Naive B cell (primary cell): Measurements from ENCODE around the gene CLCN1. TPM values are rescaled to one million over a fixed set of nuclear protein-coding genes. Genes with fewer than 3 reads are reported as not detected.

Experiments used
- ATAC-seq, 2 donors: fragments of 150-1000 bp; cut with Tn5 transposase; 2 replicates each; pipeline ENCODE4 v1.10.0; 2021; ENCODE audit warnings: low read depth in 2 of 2, mild to moderate bottlenecking in 2 of 2, moderate library complexity in 2 of 2
- DNase-seq: peaks from one replicate; pipeline ENCODE4 v3.0.0; 2022
- H3K27ac Mint-ChIP-seq, 6 donors: one replicate each; pipeline ENCODE4 v1.8.0; 2020 to 2022; ENCODE audit warnings: mild to moderate bottlenecking in 6 of 6, mixed read lengths in 6 of 6, moderate library complexity in 5 of 6, inconsistent platforms in 2 of 6
- H3K27me3 Mint-ChIP-seq, 3 donors: one replicate each; pipeline ENCODE4 v1.8.0; 2021 to 2022; ENCODE audit warnings: mixed read lengths in 3 of 3, mild to moderate bottlenecking in 1 of 3
- H3K36me3 Mint-ChIP-seq, 2 donors: one replicate each; pipeline ENCODE4 v1.8.0; 2020 to 2022; ENCODE audit warnings: mixed read lengths in 2 of 2, inconsistent platforms in 1 of 2, mild to moderate bottlenecking in 1 of 2
- H3K4me1 Mint-ChIP-seq, 3 donors: one replicate each; pipeline ENCODE4 v1.8.0; 2020 to 2022; ENCODE audit warnings: mixed read lengths in 3 of 3, inconsistent platforms in 1 of 3, mild to moderate bottlenecking in 1 of 3, moderate library complexity in 1 of 3
- H3K4me3 Mint-ChIP-seq, 8 donors: one replicate each; pipeline ENCODE4 v1.8.0; 2020 to 2022; ENCODE audit warnings: mild to moderate bottlenecking in 8 of 8, mixed read lengths in 8 of 8, moderate library complexity in 8 of 8, inconsistent platforms in 2 of 8
- H3K9me3 Mint-ChIP-seq, 7 donors: one replicate each; pipeline ENCODE4 v1.8.0; 2020 to 2022; ENCODE audit warnings: mixed read lengths in 7 of 7, mild to moderate bottlenecking in 5 of 7, inconsistent platforms in 2 of 7, moderate library complexity in 1 of 7
- polyA plus RNA-seq, 6 donors: library from polyadenylated mRNA; unstranded; fragments of 300-500 nt; fragmentation: Illumina TruSeq; gene quantifications; one replicate each; pipeline ENCODE4 v1.2.3, GENCODE V29; 2021; ENCODE audit warnings: low read depth in 6 of 6

Gene CLCN1
- polyA plus RNA-seq, result not detected

DNA sequence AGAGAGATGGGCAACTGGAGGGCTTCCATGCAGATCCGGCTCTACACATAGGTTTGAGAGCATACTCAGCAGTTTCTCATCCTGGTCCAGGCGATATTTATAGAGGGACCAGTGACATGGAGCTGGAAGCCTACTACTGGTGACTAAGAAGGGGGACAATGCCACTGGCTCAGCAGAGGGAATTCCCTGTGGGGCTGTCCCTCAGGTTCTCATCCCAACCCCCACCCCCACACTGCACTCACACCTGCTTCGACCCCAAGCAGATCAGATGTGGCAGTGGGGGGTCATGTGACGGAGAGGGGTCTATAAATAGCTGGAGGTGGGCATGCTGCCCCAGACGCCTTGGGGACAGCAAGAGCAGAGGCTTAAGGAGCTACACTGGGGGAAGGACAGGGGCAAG is at the start of gene CLCN1:
CLCN1 (plus strand) TSS at position 336 of the 400 bp plus-strand sequence. CDS start 102 bp downstream, outside the sequence.
- Mint-ChIP-seq H3K9me3 (no peaks in the 10 kb centered on the region), H3K36me3 (no peaks in the 10 kb centered on the region), H3K27me3 (peaks cover 0 to 6% (median 0%) of the 10 kb centered on the region in 3 donors), H3K4me3 (no peak within 1 kb of the TSS), H3K27ac (peak within 1 kb of the TSS in 1 of 6 donors; percentile 63), H3K4me1 (peaks cover 3 to 4% (median 3%) of the 10 kb centered on the region in 3 donors)
- ATAC-seq (no peak), DNase-seq (no peak)

DNA sequence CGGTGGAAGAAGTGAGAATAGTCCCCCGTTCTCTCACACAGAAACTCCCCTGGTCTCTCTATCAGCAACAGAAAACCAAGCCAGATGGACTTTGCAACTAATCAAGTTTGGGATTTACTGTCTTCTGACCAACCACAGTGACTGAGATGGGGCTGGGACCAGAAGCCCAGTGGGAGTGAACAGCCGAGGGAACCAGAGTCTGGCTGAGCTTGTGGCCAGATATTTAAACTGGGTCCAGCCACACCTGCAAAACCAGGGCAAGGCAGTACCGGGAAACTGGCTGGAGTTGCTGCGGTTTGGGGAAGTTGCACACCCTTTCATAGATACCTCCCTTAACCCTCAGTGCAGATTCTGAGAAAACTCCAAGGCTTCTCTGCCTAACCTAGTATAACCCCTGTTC is 46.7 kb upstream of the CLCN1 start:
- Mint-ChIP-seq H3K4me1 (peaks cover 16 to 30% (median 29%) of the 10 kb centered on the region in 3 donors), H3K27me3 (no peaks in the 10 kb centered on the region), H3K9me3 (no peaks in the 10 kb centered on the region), H3K27ac (peak overlapping the region in 4 of 6 donors; percentile 57 to 87 (median 64)), H3K36me3 (peaks cover 0 to 7% of the 10 kb centered on the region in 2 donors), H3K4me3 (no peak overlapping the region)
- ATAC-seq (no peak), DNase-seq (no peak)

DNA sequence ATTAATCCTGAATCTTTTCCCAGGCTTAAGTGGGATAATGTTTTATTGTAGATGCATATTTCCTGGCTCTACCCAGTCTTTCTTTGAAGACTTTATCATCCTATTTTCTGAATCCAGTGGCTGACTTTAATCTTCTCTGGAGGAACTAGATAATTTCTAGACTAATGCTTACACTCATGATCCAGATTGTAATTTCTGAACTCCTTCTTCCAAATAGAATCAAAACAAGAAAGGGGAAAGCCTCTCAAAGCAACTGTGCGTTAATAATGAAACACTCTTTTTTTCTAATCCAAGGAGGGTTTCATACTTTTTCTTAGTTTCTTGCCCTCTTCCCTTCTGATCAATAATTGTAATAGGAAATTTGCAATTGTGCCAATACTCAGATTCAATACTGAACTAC is 44.7 kb upstream of the CLCN1 start:
- H3K27me3 Mint-ChIP-seq, result no peaks in the 10 kb centered on the region
- no peaks in the 10 kb centered on the region for H3K9me3 Mint-ChIP-seq
- peak overlapping the region in 1 of 6 donors; percentile 62 for H3K27ac Mint-ChIP-seq
- ATAC-seq (no peak), DNase-seq (no peak)
- H3K4me1 Mint-ChIP-seq, result peaks cover 4 to 16% (median 15%) of the 10 kb centered on the region in 3 donors
- peaks cover 0 to 7% of the 10 kb centered on the region in 2 donors for H3K36me3 Mint-ChIP-seq
- H3K4me3 Mint-ChIP-seq, result no peak overlapping the region

DNA sequence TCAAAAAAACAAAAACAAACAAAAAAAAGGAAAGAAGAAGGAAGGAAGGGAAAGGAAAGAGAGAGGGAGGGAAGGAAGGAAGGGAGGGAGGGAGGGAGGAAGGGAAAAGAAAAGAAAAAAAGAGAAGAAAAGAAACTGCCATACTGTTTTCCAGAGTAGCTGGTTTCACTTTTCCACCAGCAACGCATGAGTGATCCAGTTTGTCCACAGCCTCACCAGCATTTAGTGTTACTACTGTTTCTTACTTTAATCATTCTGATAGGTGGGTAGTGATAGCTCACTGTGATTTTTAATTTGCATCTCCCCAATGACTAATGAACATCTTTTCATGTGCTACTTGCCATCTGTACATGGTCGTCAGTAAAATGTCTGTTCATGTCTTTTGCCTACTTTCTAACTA is 43.0 kb upstream of the CLCN1 start:
- Mint-ChIP-seq H3K36me3 (peaks cover 0 to 7% of the 10 kb centered on the region in 2 donors), H3K9me3 (no peaks in the 10 kb centered on the region), H3K27ac (peak overlapping the region in 2 of 6 donors; percentile 16 to 38), H3K27me3 (no peaks in the 10 kb centered on the region), H3K4me3 (no peak overlapping the region), H3K4me1 (peaks cover 4 to 15% (median 13%) of the 10 kb centered on the region in 3 donors)
- DNase-seq, result no peak
- no peak for ATAC-seq

DNA sequence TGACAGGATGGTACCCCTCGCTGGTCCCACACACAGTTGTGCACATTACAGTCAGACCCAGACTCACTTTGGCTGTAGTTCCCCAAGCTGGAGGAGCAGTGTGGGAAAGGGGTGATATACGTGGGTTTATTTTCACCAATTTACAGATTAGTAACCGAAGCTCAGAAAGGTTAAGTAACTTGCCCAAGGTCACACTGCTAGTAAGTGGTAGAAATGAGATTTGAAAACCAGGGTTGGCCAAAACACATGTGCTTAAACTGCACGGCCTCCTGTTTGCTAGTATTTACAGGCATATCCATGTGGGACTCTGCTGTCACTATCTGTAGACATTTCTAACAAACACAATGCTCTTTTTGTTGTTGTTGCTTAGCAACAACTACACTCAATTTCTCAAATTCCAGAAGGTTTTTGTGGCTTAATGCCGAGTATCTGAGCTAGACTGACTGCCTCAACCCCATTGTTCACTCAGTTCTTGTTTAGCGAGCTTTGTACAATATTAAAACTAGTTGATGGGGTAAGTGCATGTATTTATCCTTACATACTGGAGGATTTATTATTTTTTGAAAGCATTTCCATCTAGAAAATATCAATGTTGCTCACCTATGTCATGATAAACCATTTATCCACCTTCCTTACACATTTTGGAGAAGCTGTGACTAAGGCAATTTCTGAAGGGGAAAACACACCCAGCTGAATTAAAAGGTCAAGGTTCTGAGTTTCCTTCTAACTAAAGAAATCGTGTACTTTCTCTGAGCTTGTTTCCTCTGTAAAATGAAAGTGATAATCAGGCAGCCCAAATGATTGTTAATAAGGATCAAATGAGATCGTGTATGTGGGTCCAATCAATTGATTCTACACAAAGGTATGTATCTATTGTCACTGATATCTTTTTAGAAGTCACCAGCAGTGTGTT is 36.5 kb upstream of the CLCN1 start:
- Mint-ChIP-seq H3K9me3 (no peaks in the 10 kb centered on the region), H3K27me3 (no peaks in the 10 kb centered on the region), H3K4me3 (peak overlapping the region in 5 of 8 donors; percentile 5 to 35 (median 14)), H3K4me1 (peaks cover 22 to 33% (median 25%) of the 10 kb centered on the region in 3 donors), H3K36me3 (no peaks in the 10 kb centered on the region), H3K27ac (peak overlapping the region in 2 of 6 donors; percentile 71)
- DNase-seq (no peak), ATAC-seq (peak in 1 of 2 donors; percentile 27)

DNA sequence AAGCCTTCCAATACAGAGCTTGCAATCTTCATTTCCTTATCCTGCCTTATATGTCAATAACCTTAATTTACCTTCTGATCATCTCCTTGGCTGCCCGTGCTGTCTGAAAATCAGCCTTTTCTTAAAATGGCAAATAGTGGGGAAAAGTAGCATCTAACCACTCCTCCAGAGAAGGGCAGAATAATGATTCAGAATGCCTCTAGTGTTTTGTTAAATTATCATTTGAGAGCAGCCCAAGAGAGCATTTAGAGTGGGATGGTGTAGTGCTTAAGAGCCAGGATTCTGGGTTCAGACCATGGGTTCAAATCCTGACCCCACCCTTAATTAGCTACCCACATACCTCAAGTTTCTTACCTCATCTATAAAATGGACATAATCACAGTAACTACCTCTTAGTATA is 35.8 kb upstream of the CLCN1 start:
- Mint-ChIP-seq H3K4me3 (peak overlapping the region in 3 of 8 donors; percentile 14 to 35 (median 14)), H3K27ac (peak overlapping the region in 4 of 6 donors; percentile 54 to 81 (median 64)), H3K4me1 (peaks cover 23 to 39% (median 25%) of the 10 kb centered on the region in 3 donors), H3K27me3 (no peaks in the 10 kb centered on the region), H3K9me3 (no peaks in the 10 kb centered on the region), H3K36me3 (no peaks in the 10 kb centered on the region)
- ATAC-seq, result no peak
- no peak for DNase-seq

DNA sequence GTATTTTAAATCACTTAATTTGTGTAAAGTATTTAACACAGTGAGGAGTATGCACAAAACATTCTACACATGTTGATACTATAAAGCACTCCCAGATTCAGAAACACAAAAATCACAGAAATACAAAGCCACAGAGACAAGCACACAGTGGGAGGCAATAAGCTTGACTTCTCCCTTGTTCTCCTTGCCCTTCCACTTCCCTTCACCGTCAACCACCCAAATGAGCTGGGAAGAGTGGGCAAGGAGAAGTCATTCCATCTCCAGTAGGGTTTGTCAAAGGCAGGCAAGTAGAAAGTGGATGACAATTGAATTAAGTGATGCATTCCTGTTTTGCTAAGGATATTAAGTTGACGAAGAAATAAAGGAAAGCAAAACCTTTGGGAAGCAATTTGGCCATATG is 35.3 kb upstream of the CLCN1 start:
- peak overlapping the region in 2 of 6 donors; percentile 54 to 71 for H3K27ac Mint-ChIP-seq
- no peak for ATAC-seq

DNA sequence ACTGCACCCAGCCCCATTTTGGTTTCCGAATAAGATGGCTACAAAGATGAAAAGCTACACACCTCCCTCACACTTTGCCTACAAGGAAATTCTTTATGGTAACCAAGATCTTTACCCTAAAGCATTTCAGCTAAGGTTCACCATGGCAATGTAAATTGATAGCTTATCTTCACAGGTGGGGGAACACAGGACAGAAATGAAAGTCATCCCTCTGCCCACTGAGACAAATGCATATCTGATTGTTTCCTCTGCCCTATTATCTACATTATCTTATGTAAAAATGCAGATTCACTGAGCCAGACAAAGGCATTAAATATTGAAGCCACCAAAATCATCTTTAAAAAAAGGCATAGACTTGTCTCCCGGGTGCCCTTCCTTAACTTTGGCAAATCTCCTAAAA is 34.4 kb upstream of the CLCN1 start:
- H3K4me3 Mint-ChIP-seq, result no peak overlapping the region
- H3K9me3 Mint-ChIP-seq, result no peaks in the 10 kb centered on the region
- ATAC-seq, result no peak
- H3K27me3 Mint-ChIP-seq, result no peaks in the 10 kb centered on the region
- DNase-seq, result no peak
- no peak overlapping the region for H3K27ac Mint-ChIP-seq
- no peaks in the 10 kb centered on the region for H3K36me3 Mint-ChIP-seq
- H3K4me1 Mint-ChIP-seq, result peaks cover 23 to 39% (median 30%) of the 10 kb centered on the region in 3 donors

More for the DNA sequence above, 35.3 kb upstream of the CLCN1 start:
- no peaks in the 10 kb centered on the region for H3K36me3 Mint-ChIP-seq
- no peaks in the 10 kb centered on the region for H3K27me3 Mint-ChIP-seq
- H3K4me1 Mint-ChIP-seq, result peaks cover 23 to 39% (median 29%) of the 10 kb centered on the region in 3 donors
- no peak overlapping the region for H3K4me3 Mint-ChIP-seq
- no peak for DNase-seq
- H3K9me3 Mint-ChIP-seq, result no peaks in the 10 kb centered on the region

DNA sequence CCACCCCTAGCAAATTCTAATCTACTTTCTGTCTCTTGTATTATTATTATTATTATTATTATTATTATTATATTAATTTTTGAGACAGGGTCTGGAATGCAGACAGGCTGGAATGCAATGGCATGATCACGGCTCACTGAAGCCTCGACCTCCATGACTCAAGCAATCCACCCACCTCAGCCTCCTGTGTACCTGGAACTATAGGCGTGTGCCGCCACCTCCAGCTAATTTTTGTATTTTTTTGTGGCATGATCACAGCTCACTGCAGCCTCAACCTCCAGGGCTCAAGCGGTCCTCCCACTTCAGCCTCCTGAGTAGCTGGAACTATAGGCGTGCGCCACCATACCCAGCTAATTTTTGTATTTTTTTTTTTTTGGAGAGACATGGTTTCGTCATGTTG is 33.8 kb upstream of the CLCN1 start:
- H3K9me3 Mint-ChIP-seq, result no peaks in the 10 kb centered on the region
- H3K4me3 Mint-ChIP-seq, result no peak overlapping the region
- DNase-seq (no peak), ATAC-seq (no peak)
- no peaks in the 10 kb centered on the region for H3K27me3 Mint-ChIP-seq
- H3K36me3 Mint-ChIP-seq, result no peaks in the 10 kb centered on the region
- H3K4me1 Mint-ChIP-seq, result peaks cover 23 to 44% (median 30%) of the 10 kb centered on the region in 3 donors
- no peak overlapping the region for H3K27ac Mint-ChIP-seq

DNA sequence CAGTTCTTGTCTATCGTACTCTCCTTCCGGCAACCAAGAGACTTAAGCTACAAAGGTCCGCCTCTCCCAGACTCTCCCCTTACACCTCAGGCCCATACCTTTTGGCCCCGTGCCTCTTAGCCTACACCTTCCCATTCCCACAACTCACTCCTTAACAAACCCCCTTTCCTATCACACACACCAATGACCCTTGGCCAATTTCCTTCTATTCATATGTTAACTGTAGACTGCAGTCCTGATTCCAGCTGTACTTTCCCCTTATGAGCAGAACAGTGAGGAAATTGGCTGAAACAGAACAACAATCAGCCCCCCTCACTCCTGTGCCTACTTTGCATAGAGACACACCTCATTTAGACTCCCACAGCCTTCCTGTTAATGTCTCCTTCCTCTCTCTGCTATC is 32.5 kb upstream of the CLCN1 start:
- DNase-seq (no peak), ATAC-seq (peak in 1 of 2 donors; percentile 10)
- Mint-ChIP-seq H3K27me3 (no peaks in the 10 kb centered on the region), H3K4me1 (peaks cover 27 to 53% (median 40%) of the 10 kb centered on the region in 3 donors), H3K9me3 (no peaks in the 10 kb centered on the region), H3K36me3 (no peaks in the 10 kb centered on the region), H3K4me3 (peak overlapping the region in 7 of 8 donors; percentile 35 to 76 (median 74)), H3K27ac (peak overlapping the region in 4 of 6 donors; percentile 26 to 89 (median 82))

DNA sequence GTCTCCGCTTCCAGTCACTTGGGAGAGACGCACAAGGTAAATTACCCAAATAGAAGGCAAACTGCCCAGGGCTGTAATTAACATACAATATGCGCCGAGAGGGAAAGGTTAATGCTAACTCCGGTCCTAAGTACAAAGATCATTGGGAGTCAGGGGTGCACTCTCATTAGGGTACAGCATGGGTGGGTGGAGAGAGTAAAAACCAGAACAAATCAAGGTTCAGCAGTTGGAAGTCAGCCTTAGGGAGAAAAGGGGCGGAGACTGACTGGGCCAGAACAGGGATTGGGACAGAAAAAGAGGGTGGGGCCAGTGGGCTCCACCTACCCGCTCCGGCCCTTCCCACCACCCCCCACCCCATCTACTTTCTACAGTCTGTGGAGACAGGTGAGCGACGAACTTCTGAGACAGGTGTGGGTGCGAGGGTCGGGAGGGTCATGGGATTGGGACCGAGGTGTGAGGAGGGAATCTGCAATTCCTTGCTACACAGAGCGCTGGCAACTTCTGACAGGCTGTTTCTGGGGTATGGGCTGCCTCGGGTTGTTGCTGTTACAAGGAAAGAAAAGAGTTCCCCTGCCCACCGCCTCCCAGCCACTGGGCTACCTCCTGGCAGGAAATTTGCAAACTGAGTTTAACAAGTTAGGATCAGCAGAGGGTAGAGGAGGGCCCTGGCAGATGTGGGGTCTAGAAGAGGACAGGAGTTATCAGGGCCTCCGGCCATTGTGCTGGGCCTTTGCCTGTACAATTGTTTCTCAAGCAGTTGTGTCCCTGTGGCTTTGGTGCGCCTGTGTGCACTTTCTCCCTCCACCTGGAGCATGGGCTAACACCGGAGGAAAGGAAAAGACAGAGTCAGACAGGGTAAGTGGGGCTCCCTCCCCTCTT is 31.1 kb upstream of the CLCN1 start, which contains the start of gene TMEM139:
TMEM139 (plus strand) TSS at position 368 of the 879 bp plus-strand sequence. CDS start 1,000 bp downstream, outside the sequence.
- DNase-seq, result no peak
- Mint-ChIP-seq H3K27me3 (no peaks in the 10 kb centered on the region), H3K4me3 (peak within 1 kb of the TSS in 7 of 8 donors; percentile 2 to 76 (median 48)), H3K36me3 (no peaks in the 10 kb centered on the region), H3K27ac (peak within 1 kb of the TSS in 5 of 6 donors; percentile 39 to 97 (median 80)), H3K4me1 (peaks cover 36 to 54% (median 47%) of the 10 kb centered on the region in 3 donors), H3K9me3 (no peaks in the 10 kb centered on the region)
- ATAC-seq, result no peak

DNA sequence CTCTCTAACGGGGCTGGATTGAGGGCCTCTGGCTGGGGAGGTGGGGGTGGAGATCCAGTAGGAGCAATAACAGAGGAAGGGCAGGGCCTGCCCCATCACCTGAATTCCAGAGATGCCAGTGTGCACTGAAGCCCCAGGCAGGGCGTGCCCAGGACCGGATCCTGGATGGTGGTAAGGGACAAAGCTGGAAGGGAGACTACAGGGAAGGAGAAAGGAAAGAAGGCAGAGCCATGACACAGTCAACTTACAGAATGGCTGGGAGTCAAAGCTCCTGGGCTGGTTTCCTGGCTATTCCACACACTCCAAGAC is 30.5 kb upstream of the CLCN1 start:
- Mint-ChIP-seq H3K27me3 (no peaks in the 10 kb centered on the region), H3K4me1 (peaks cover 34 to 56% (median 47%) of the 10 kb centered on the region in 3 donors), H3K36me3 (no peaks in the 10 kb centered on the region), H3K4me3 (peak overlapping the region in 1 of 8 donors; percentile 2), H3K9me3 (no peaks in the 10 kb centered on the region), H3K27ac (peak overlapping the region in 3 of 6 donors; percentile 77 to 97 (median 78))
- ATAC-seq, result no peak
- DNase-seq, result no peak
